Upper lobe of left lung (tissue), 6 donors: ENCODE measurements around the gene SLC15A4. TPM values are rescaled to one million over a fixed set of nuclear protein-coding genes. Genes with fewer than 3 reads are reported as not detected.

Experiments
- ATAC-seq, 2 donors: fragments of 200-7000 bp; cut with Tn5 transposase; one replicate each; pipeline ENCODE4 v1.9.1; 2022; ENCODE audit warnings: mild to moderate bottlenecking in 2 of 2, moderate library complexity in 2 of 2; ENCODE audit not compliant: low FRiP score in 2 of 2
- DNase-seq, 2 donors: peaks; one replicate each; pipeline ENCODE4 v3.0.0-alpha.2; 2019 to 2020
- H3K27ac ChIP-seq, 4 donors: fragments of 200-600 bp; sonication (generic); one replicate each; pipeline ENCODE4 v1.5.1; 2016 to 2019
- H3K27me3 ChIP-seq, 4 donors: fragments of 200-600 bp; sonication (generic); one replicate each; pipeline ENCODE4 v1.5.1; 2017 to 2019
- H3K36me3 ChIP-seq, 4 donors: fragments of 200-600 bp; sonication (generic); one replicate each; pipeline ENCODE4 v1.5.1; 2016 to 2019
- H3K4me1 ChIP-seq, 4 donors: fragments of 200-600 bp; sonication (generic); one replicate each; pipeline ENCODE4 v1.5.1; 2018 to 2019
- H3K4me3 ChIP-seq, 4 donors: fragments of 200-600 bp; sonication (generic); one replicate each; pipeline ENCODE4 v1.5.1; 2017 to 2019; ENCODE audit warnings: mild to moderate bottlenecking in 2 of 4, moderate library complexity in 1 of 4
- H3K9me3 ChIP-seq, 4 donors: fragments of 200-600 bp; sonication (generic); one replicate each; pipeline ENCODE4 v1.5.1; 2018 to 2019
- EP300 ChIP-seq, 4 donors: sonication (generic); formaldehyde crosslinking; IDR thresholded peaks; one replicate each; pipeline ENCODE4 v1.5.1; 2017; ENCODE audit warnings: antibody characterized with exemption in 4 of 4, control low read depth in 2 of 4
- POLR2A ChIP-seq, 4 donors: fragments of 450-650 bp; IDR thresholded peaks; one replicate each; pipeline ENCODE4 v1.5.1; 2016 to 2017; ENCODE audit warnings: antibody characterized with exemption in 4 of 4, mild to moderate bottlenecking in 2 of 4
- POLR2AphosphoS5 ChIP-seq, 2 donors: sonication (generic); formaldehyde crosslinking; IDR thresholded peaks; one replicate each; pipeline ENCODE4 v1.5.1; 2017; ENCODE audit warnings: antibody characterized with exemption in 2 of 2
- WGBS, 2 donors: methylation state at CpG; one replicate each; pipeline ENCODE4 v1.1.5; 2017 to 2018; 5-methylcytosine and 5-hydroxymethylcytosine counted together
- total RNA-seq, 6 donors: library from RNA; depleted of rRNA in 4 of 6; stranded (reverse); fragments of >200 nt in 4 of 6; gene quantifications; one replicate each; pipeline versions ENCODE4 v1.1.0 to v1.2.1, GENCODE V29; 2016 to 2021
- TF ChIP-seq, protein P1 (sequence below), 6 experiments: fragments of 450-650 bp in 4 of 6; fragments of 200-600 bp in 2 of 6; sonication (generic) in 2 of 6; IDR thresholded peaks; one replicate each; pipeline ENCODE4 v1.5.1; 2016 to 2019; ENCODE audit warnings: antibody characterized with exemption in 6 of 6
- donor health status: DM: no; HTN: no; CAD: no; lungs with moderate emphysema.
- donor health status: DM: no; HTN: yes; CAD: no; lungs with severe emphysema.

The SLC15A4 gene
- total RNA-seq, 6 donors from 2014 or later, result 21.0 to 58.7 (median 32.8) TPM

DNA sequence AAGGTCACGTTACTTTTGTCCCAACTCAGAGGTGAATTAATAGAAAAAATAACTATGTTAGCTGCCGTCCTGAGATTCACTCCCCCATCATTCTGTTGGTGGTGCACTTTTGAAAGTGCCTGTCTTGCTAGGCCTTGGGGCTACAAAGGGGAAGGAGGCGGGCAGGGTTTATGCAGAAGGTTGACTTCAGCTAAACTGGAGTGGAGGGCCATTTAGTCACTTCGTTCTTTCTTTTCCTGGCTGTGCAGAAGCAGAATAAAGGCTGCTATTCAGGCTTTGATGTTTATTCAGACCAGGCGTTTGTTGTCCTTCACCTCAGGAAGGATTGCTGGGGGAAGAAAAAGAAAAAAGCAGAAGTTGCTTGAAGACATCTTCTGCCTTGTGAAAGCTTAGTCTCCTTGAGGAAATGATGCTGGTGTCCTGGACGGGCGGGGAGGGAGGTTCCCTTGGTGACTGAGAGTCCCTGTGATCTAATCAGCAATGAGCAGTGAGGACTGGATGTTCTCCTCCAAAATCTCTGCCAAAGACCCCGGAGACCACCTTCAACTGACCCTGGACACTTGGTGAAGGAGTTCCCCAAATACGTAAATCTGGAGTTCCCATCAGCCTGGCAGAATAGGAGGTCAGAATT, 33.5 kb upstream of the SLC15A4 start:
- Histone ChIP-seq H3K4me3 (no peak overlapping the region), H3K9me3 (no peaks in the 10 kb centered on the region), H3K36me3 (no peaks in the 10 kb centered on the region), H3K27ac (peak overlapping the region; percentile 39 to 88 (median 66)), H3K4me1 (peaks cover 0 to 12% (median 1%) of the 10 kb centered on the region in 4 donors), H3K27me3 (peaks cover 0 to 19% (median 3%) of the 10 kb centered on the region in 4 donors)
- DNase-seq (peak in 1 of 2 donors; percentile 68), ATAC-seq (peak in 1 of 2 donors; percentile 70)
- WGBS, 2 donors, result 57 to 66% methylated on average over 9 of the region's 9 CpGs
- peak in 1 of 2 donors; percentile 9 for TF ChIP-seq POLR2AphosphoS5 (IDR thresholded peaks at IDR 0.05)
- TF ChIP-seq POLR2A (IDR thresholded peaks at IDR 0.05), result no peak

DNA sequence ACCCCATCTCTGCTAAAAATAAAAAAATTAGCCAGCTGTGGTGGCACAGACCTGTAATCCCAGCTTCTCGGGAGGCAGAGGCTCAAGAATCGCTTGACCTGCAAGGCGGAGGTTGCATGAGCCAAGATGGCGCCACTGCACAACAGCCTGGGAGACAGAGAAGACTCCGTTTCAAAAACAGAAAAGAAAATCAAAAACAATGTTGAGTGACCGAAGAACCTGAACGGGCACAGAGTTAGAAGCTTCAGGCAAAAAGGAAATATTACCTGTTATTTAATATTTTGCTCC, 33.0 kb upstream of the SLC15A4 start:
- H3K27me3 ChIP-seq, result peaks cover 0 to 19% (median 3%) of the 10 kb centered on the region in 4 donors
- H3K27ac ChIP-seq, result peak overlapping the region; percentile 35 to 88 (median 66)

DNA sequence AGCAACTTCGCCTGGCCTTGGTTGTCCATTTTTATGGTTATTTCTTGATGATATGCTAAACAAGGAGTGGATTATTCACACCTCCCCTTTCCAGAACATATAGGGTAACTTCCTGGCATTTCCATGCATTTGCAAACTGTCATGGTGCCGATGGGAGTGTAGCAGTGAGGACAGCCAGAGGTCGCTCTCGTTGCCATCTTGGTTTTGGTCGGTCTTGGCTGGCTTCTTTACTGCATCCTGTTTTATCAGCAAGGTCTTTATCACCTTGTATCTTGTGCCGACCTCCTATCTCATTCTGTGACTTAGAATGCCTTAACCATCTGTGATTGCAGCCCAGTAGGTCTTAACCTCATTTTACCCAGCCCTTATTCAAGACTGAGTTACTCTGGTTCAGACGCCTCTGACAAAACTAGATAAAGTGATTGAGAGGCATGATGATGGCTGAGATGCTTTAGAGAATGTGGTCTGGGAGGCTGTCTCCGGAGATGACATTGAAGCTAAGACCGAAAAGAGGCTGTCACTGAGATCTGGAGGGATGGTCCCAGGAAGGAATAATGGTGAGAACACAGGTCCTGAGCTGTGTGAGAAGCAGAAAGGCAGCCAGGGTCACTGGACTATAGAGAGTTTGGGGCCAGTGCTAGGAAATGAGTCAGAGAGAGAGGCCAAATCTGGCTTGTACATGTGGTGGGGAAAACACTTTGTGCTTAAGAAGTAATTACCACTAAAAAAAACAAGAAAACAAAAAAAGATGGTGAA, 32.5 kb upstream of the SLC15A4 start:
- Histone ChIP-seq H3K4me3 (no peak overlapping the region), H3K4me1 (peaks cover 0 to 12% (median 1%) of the 10 kb centered on the region in 4 donors), H3K27ac (peak overlapping the region; percentile 27 to 88 (median 66)), H3K36me3 (no peaks in the 10 kb centered on the region), H3K9me3 (no peaks in the 10 kb centered on the region), H3K27me3 (peaks cover 0 to 19% (median 3%) of the 10 kb centered on the region in 4 donors)
- ATAC-seq (no peak), DNase-seq (no peak)
- TF ChIP-seq POLR2A (IDR thresholded peaks at IDR 0.05) (no peak), POLR2AphosphoS5 (IDR thresholded peaks at IDR 0.05) (no peak)
- TF ChIP-seq, protein P1, sequence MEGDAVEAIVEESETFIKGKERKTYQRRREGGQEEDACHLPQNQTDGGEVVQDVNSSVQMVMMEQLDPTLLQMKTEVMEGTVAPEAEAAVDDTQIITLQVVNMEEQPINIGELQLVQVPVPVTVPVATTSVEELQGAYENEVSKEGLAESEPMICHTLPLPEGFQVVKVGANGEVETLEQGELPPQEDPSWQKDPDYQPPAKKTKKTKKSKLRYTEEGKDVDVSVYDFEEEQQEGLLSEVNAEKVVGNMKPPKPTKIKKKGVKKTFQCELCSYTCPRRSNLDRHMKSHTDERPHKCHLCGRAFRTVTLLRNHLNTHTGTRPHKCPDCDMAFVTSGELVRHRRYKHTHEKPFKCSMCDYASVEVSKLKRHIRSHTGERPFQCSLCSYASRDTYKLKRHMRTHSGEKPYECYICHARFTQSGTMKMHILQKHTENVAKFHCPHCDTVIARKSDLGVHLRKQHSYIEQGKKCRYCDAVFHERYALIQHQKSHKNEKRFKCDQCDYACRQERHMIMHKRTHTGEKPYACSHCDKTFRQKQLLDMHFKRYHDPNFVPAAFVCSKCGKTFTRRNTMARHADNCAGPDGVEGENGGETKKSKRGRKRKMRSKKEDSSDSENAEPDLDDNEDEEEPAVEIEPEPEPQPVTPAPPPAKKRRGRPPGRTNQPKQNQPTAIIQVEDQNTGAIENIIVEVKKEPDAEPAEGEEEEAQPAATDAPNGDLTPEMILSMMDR (IDR thresholded peaks at IDR 0.05), result no peak
- 86 to 92% methylated on average over 9 of the region's 9 CpGs for WGBS, 2 donors

More for the DNA sequence above, 33.0 kb upstream of the SLC15A4 start:
- Histone ChIP-seq H3K36me3 (no peaks in the 10 kb centered on the region), H3K4me1 (peaks cover 0 to 12% (median 1%) of the 10 kb centered on the region in 4 donors), H3K9me3 (no peaks in the 10 kb centered on the region), H3K4me3 (no peak overlapping the region)
- DNase-seq, result no peak
- 95 to 96% methylated on average over 7 of the region's 7 CpGs for WGBS, 2 donors
- ATAC-seq, result no peak
- TF ChIP-seq POLR2AphosphoS5 (IDR thresholded peaks at IDR 0.05), result no peak
- no peak for TF ChIP-seq EP300 (IDR thresholded peaks at IDR 0.05)
- TF ChIP-seq, protein P1 (IDR thresholded peaks at IDR 0.05), result no peak
- no peak for TF ChIP-seq POLR2A (IDR thresholded peaks at IDR 0.05)

DNA sequence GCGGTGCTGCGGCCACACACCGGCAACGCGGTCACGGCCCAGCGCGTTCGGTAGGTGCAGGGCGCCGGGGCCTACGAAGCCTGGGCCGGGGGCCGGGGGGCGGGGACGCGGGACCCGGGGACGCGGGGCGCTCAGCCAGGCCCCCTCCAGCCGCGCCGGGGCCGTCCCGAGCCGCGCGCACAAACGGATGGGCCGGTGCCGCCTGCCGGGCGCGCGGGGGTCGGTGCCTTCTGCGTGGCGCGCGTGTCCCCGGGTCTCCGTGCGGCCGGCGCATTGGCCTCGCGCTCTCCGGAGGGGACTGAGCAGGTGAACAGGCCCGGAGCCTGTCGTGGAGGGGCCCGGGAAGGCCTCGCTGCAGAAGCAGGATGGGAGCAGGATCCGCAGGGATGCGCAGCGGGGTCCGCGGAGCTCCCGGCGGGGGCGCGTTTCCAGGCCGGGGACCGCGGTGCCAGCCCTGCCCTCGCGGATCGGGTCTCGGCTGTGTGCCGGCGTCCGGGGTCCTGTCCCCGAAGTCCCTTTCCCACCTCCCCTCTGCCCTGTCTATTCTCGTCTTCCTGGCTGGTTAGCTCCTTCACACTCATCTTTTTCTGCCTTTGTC, 29.9 kb upstream of the SLC15A4 start:
- Histone ChIP-seq H3K4me1 (peaks cover 0 to 12% (median 1%) of the 10 kb centered on the region in 4 donors), H3K27me3 (peaks cover 0 to 19% (median 3%) of the 10 kb centered on the region in 4 donors), H3K4me3 (peak overlapping the region in 3 of 4 donors; percentile 31 to 46 (median 31)), H3K27ac (peak overlapping the region; percentile 75 to 88 (median 82)), H3K36me3 (no peaks in the 10 kb centered on the region), H3K9me3 (no peaks in the 10 kb centered on the region)
- DNase-seq, result peak in 1 of 2 donors; percentile 85
- TF ChIP-seq POLR2AphosphoS5 (IDR thresholded peaks at IDR 0.05) (no peak), EP300 (IDR thresholded peaks at IDR 0.05) (no peak), POLR2A (IDR thresholded peaks at IDR 0.05) (no peak)
- TF ChIP-seq, protein P1 (IDR thresholded peaks at IDR 0.05), result no peak
- WGBS, 2 donors, result 2 to 3% methylated on average over 6 to 36 of the region's 74 CpGs
- peak in 1 of 2 donors; percentile 16 for ATAC-seq
